ENCODE results near the gene ZSWIM8.
"Not testable (repeated sequence)": the region's sequence is repeated elsewhere in the genome, so short reads cannot be mapped to it uniquely, and the experiment has no call there.

Gene ZSWIM8

DNA sequence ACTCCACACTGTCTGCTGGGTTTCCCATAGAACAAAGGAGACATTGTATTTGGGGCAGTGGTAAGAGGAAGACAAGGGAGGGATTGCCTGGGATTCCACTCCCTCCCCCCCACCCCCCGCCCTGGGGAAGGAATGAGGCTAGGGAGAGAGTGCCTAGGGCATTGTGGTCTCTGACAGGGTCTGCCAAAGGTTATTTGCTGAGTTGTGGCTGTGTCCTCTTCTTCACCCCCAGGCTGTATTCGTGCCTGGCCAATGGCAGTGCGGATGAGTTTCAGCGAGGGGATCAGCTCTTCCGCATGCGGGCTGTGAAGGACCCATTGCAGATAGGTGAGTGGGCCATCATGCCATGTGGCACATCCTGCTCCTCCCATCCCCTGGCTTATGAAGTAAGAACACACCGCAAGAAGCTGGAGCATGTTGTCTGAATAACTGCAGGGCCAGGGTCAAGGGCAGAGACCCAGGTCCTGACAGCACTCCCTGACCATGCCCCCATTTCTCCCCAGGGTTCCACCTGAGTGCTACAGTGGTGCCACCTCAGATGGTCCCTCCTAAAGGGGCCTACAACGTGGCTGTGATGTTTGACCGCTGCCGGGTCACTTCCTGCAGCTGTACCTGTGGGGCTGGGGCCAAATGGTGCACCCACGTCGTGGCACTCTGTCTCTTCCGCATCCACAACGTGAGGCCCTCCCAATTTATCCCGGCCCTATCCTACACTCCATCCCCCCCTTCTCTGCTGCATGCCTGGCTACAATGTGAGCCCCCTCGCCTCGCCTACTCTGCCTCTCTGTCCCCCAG is 3.7 kb downstream of the ZSWIM8 start:
- no peak overlapping the region for H3K4me3 ChIP-seq (ENCODE audit: control insufficient read depth, low read depth, low read length)
- TF ChIP-seq, protein P1, sequence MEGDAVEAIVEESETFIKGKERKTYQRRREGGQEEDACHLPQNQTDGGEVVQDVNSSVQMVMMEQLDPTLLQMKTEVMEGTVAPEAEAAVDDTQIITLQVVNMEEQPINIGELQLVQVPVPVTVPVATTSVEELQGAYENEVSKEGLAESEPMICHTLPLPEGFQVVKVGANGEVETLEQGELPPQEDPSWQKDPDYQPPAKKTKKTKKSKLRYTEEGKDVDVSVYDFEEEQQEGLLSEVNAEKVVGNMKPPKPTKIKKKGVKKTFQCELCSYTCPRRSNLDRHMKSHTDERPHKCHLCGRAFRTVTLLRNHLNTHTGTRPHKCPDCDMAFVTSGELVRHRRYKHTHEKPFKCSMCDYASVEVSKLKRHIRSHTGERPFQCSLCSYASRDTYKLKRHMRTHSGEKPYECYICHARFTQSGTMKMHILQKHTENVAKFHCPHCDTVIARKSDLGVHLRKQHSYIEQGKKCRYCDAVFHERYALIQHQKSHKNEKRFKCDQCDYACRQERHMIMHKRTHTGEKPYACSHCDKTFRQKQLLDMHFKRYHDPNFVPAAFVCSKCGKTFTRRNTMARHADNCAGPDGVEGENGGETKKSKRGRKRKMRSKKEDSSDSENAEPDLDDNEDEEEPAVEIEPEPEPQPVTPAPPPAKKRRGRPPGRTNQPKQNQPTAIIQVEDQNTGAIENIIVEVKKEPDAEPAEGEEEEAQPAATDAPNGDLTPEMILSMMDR (conservative IDR thresholded peaks at IDR 0.05; ENCODE audit: control insufficient read depth, insufficient read depth, low read depth, low read length) = no peak
- DNase-seq (ENCODE audit: low read depth) = no peak

DNA sequence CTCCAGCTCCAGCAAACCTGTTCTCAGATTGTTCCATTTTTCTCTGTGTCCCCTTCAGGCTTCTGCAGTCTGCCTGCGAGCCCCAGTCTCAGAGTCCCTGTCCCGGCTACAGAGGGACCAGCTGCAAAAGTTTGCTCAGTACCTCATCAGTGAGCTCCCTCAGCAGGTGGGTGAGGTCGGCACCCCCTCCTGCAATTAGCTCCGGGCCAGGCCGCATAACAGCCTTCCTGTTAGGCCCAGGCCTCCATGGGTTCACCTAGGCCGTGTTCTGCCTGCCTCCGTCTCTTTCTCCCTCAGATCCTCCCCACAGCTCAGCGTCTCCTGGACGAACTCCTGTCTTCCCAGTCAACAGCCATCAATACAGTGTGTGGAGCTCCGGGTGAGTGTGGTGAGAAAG is 4.3 kb downstream of the ZSWIM8 start:
- DNase-seq (ENCODE audit: low read depth) = no peak
- TF ChIP-seq, protein P1 (conservative IDR thresholded peaks at IDR 0.05; ENCODE audit: control insufficient read depth, insufficient read depth, low read depth, low read length) = no peak

DNA sequence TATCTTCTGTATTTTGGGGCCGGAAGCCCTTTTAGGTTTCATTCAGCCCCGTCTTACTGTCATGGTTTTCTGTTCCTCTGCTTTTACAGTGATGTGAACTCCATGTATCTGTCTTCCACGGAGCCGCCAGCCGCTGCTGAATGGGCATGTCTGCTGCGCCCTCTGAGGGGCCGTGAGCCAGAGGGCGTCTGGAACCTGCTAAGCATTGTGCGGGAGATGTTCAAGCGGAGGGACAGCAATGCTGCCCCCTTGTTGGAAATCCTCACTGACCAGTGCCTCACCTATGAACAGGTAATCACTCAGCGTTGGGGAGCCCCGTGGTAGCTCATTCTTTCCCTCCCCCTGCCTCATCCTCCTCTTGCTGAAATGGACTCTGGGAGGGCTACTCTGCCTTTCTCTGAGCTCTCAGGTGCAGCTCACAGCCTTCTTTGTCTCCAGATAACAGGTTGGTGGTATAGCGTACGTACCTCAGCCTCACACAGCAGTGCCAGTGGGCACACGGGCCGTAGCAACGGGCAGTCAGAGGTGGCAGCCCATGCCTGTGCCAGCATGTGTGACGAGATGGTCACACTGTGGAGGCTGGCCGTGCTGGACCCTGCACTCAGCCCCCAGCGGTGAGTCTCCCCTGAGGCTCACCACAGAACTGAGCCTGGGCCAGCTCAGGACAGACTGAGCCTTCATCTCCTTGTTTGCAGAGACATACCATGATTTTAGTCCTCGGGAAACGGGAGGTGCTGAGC is 5.7 kb downstream of the ZSWIM8 start:
- TF ChIP-seq, protein P1 (conservative IDR thresholded peaks at IDR 0.05; ENCODE audit: control insufficient read depth, insufficient read depth, low read depth, low read length) = no peak
- no peak for DNase-seq (ENCODE audit: low read depth)
- no peak overlapping the region for H3K4me3 ChIP-seq (ENCODE audit: control insufficient read depth, low read depth, low read length)

More for the DNA sequence above, 4.3 kb downstream of the ZSWIM8 start:
- H3K4me3 ChIP-seq (ENCODE audit: control insufficient read depth, low read depth, low read length) = no peak overlapping the region

DNA sequence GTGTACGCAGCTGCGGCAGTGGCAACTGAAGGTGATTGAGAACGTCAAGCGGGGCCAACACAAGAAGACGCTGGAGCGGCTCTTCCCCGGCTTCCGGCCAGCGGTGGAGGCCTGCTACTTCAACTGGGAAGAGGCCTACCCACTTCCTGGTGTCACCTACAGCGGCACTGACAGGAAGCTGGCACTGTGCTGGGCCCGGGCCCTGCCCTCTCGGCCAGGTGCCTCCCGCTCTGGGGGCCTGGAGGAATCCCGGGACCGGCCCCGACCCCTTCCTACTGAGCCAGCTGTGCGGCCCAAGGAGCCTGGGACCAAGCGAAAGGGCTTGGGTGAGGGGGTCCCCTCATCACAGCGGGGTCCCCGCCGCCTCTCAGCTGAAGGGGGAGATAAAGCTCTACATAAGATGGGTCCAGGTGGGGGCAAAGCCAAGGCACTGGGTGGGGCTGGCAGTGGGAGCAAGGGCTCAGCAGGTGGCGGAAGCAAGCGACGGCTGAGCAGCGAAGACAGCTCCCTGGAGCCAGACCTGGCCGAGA is 6.5 kb downstream of the ZSWIM8 start:
- no peak overlapping the region for H3K4me3 ChIP-seq (ENCODE audit: control insufficient read depth, low read depth, low read length)
- no peak for DNase-seq (ENCODE audit: low read depth)
- TF ChIP-seq, protein P1 (conservative IDR thresholded peaks at IDR 0.05; ENCODE audit: control insufficient read depth, insufficient read depth, low read depth, low read length) = no peak

DNA sequence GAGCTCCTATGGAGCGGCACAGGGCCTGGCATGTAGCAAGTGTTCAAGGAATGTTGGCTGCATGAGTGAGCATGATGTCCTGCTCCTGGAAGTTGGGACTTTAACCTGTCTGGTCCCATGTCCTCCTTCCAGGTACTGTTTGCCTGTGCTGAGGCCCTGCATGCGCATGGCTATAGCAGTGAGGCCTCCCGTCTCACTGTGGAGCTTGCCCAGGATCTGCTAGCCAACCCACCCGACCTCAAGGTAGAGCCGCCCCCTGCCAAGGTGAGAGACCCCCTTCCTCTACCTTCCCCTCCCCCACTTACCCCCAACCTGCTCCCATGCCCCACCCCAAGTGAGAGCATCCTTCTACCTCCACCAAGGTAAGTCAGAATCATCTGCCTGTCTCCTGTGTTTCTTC is 8.1 kb downstream of the ZSWIM8 start:
- TF ChIP-seq, protein P1 (conservative IDR thresholded peaks at IDR 0.05; ENCODE audit: control insufficient read depth, insufficient read depth, low read depth, low read length) = no peak
- H3K4me3 ChIP-seq (ENCODE audit: control insufficient read depth, low read depth, low read length) = no peak overlapping the region
- no peak for DNase-seq (ENCODE audit: low read depth)

DNA sequence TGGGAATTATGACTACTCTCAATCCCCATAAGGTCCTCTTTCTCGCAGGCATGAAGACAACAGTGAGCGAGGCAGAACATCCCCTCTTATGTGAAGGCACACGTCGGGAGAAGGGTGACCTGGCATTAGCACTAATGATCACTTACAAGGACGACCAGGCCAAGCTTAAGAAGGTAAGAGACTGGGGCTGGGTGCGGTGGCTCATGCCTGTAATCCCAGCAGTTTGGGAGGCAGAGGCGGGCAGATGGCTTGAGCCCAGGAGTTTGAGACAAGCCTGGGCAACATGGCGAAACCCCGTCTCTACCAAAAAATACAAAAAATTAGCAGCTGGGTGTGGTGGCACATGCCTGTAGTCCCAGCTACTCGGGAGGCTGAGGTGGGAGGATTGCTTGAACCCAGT is 10.1 kb downstream of the ZSWIM8 start:
- not testable (repeated sequence) for H3K4me3 ChIP-seq (ENCODE audit: control insufficient read depth, low read depth, low read length); DNase-seq (ENCODE audit: low read depth)

DNA sequence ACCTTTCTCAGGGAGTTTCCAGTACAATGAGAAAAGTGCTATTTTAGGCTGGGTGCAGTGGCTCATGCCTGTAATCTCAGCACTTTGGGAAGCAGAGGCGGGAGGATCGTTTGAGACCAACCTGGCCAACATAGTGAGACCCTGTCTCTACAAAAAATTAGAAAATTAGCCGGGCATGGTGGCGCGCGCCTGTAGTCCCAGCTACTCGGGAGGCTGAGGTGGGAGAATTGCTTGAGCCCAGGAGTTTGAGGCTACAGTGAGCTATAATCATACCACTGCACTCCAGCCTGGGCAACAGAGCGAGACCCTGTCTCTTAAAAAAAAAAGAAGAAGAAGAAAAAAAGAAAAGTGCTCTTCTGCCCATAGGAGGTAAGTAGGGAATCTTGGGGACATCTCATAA is 10.6 kb downstream of the ZSWIM8 start:
- not testable (repeated sequence) for H3K4me3 ChIP-seq (ENCODE audit: control insufficient read depth, low read depth, low read length)

More for the DNA sequence above, 10.6 kb downstream of the ZSWIM8 start:
- DNase-seq (ENCODE audit: low read depth) = not testable (repeated sequence)

All from fibroblast of mammary gland (primary cell).